Stimulated activated naive CD4-positive, alpha-beta T cell treated with Interleukin-2 at 50 U/mL for 16 hours (primary cell): ENCODE data around the gene GOLGA8J.
"Not testable (repeated sequence)": the region's sequence is repeated elsewhere in the genome, so short reads cannot be mapped to it uniquely, and the experiment has no call there.

Experiments
- DNase-seq: peaks from one replicate; lab custom pipeline; 2025; lab: John Stamatoyannopoulos, UW

Gene GOLGA8J, protein sequence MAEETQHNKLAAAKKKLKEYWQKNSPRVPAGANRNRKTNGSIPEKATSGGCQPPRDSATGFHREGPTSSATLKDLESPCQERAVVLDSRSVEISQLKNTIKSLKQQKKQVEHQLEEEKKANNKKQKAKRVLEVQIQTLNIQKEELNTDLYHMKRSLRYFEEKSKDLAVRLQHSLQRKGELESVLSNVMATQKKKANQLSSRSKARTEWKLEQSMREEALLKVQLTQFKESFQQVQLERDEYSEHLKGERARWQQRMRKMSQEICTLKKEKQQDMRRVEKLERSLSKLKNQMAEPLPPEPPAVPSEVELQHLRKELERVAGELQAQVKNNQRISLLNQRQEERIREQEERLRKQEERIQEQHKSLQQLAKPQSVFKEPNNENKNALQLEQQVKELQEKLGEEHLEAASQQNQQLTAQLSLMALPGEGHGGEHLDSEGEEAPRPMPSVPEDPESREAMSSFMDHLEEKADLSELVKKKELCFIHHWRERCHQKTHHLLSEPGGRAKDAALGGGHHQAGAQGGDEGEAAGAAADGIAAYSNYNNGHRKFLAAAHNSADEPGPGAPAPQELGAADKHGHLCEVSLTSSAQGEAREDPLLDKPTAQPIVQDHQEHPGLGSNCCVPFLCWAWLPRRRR

DNA sequence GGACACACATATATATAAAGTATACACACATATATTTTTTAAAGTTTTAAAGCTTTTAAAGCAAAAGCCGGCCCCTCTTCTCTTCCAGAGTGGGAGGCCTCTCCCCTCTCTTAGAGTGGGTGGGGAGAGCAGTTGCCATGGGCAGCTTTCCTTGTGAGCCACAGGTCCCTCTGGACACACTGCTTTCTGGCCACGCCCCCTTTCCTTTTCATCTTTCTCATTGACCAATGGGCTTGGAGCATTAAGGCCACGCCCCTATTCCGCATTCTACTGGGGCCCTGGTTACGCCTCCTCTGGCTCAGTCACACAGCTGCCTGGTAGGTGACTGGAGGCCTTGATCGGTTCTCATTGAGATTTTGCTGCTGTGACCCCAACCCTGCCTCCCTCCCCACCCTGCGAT, at the start of gene GOLGA8J:
GOLGA8J (plus strand) TSS at position 301 of the 400 bp plus-strand sequence; CDS start at position 399, 98 bp downstream.
- not testable (repeated sequence) for DNase-seq

DNA sequence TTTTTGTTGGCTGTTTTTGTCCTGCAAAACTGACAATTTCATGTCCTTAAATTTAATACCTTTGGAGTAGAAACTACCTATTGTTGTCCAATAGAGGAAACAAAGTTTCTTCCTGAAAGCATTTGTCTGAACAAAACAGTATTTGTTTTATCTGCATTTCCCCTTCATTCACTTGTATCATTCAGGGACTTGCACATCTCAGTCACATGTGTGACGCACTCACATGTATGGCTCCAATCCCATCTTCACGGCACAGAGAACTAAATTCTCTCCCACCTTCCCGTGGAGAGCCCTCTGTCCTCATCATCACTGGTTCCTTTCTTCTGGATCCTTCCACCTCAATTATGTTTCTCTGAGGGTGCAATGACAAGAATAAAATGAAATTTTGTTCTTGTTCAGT, 49.5 kb upstream of the GOLGA8J start:
- no peak for DNase-seq

DNA sequence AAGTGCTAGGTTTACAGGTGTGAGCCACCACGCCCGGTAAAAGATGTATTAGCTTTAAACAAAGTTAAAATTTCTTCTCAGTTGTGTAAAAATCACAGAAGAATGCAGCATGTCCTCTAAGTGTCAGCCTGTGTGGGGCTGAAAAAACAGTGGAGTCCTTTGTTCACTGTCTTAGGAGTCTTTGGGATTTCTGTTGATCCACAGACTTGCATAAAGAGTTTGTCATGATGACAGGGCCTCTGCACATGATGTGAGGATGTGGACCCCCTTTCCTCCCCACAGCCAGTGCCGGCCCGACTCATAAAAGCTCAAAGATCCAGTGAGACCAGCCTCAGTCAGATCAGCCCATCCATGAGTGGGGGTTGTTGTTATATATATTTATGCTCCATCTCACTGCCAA, 49.0 kb upstream of the GOLGA8J start:
- DNase-seq: no peak

DNA sequence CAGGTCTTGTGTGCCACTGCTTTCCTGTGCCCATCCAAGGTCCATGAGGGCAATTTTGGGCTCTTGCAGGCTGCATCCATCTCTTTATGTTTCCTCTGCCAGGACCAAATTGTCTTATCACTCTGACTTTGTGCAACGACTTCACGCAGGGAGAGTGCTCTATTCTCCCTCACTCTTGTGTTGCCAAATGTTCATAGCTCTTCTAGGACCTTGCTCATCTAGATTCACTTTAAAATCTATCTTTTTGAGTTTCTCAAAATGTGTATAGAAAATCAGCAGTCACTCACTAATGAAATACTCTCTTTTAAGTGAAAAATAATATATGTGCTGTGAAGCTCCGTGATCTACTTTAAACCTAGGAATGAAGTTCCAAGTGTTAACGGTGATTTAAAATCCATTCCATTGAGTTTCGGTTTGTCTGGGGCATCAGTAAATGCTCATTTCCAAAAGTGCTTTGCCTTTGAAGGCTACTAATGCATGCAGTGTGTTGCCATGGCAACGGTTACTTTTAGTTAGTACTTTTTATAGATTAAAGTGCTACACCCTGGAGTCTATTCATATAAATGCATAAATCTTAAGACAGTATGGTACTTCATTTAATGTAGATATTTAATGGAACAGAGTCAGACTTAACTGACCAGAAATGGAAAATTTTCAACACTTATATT, 46.6 kb upstream of the GOLGA8J start:
- DNase-seq: no peak

DNA sequence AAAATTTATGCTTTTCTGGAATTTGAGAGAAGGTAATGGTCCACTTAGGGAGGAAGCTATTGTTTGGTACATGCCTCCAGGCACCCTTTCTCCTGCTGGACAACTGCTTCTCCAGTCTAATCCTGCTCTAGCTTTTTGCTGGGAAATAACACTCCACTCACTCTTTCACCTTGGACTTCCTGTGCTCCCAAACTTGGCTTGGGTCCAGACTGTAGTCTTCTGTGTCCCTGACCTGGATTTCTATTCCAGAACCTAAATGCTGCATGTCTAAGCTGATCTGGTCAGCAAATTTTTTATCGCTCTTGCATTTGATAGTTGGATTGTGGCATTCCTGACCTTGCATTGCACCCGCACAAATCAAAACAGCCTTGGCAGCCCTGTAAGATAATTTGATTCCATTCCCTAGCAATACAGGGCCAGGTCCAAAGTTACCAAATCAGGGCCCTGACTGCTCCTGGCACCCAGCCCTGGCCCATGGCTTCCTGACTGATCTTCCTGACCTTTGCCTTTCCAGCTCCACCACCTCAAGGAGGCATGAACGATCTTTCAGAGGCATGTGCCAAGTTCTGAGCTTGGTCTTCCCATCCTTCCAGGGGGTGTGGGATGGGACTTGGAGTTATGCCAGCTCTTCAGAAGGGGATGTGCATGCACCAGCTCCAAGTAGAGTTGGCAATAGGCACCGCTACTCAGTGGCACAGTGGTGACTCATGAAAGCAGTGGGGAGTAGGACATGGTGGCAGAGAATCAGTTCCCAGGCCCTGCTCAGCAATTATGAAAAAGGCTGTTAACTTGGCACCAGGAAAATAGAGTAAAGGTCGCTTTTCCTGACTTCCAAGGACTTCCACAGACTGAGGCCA, 43.9 kb upstream of the GOLGA8J start:
- DNase-seq: no peak

DNA sequence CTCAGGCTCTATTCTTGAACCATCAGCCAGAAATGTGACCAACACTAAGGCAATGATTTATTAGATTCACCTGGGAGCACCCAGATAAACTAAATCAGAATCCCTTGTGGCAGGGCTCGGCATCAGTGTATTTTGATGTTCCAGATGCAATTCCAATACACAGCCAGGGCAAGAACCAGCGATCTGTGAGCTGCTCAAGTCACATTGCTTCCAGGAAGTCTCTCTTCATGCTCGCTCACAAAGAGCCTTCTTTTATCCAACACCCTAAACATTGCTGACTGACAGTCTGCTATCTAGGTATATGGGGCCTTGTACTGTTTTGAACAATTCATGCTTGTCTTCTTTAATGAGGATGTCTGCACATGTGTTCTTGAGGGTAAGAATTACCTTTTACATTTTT, 40.9 kb upstream of the GOLGA8J start:
- DNase-seq: no peak

DNA sequence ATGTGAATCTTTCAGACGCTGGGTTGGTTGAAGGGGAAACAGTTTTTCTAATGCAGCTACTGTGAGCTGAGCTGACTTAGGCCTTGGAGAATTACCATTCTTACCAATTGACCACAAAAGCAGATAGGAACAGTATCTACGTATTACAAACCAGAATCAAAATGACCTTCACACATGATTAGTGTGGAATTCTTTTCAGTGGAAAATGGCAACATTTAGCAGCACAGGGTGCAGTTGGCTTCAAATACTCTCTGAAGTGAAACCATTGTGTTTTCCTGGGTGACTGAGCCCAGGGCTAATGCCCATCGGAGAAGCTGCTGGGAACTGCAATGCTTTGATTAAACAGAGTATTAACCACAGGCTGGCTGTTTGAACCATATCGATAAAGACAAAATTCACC, 40.2 kb upstream of the GOLGA8J start:
- DNase-seq: no peak

DNA sequence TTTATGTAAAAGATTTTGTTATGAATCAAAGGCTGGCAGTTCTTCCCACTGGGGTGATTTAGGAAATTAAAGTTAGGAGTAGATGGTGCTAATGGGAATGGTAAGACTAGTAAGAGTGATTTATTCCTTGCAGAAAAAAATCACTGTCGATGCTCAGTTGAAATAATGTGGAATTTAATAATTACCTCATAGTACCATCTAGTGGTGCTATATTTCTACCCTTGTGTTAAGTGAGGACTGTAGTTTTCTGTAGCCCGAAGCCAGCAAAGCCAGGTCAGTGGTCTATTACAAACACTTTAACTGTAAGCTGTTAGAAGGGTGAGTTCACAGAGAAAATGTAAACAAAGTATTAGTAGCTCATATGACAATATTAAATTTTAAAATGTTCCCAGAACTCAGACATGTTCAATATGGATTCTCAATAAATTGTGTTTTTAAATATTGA, 39.5 kb upstream of the GOLGA8J start:
- DNase-seq: no peak

DNA sequence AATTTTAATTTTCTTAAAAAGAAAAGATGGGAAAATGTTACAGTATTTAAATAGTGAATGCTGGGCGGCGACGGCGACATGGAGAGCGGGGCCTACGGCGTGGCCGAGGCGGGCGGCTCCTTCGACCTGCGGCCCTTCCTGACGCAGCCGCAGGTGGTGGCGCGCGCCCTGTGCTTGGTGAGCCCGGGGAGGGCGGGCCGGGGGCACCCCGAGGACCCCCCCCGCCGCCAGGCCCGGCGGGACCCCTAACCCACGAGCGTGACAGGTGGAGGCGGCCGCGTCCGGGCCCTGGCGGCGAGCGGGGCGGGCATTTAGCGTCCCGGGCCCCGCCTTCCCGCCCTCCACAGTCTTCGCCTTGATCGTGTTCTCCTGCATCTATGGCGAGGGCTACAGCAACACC, 38.4 kb upstream of the GOLGA8J start:
- no peak for DNase-seq

DNA sequence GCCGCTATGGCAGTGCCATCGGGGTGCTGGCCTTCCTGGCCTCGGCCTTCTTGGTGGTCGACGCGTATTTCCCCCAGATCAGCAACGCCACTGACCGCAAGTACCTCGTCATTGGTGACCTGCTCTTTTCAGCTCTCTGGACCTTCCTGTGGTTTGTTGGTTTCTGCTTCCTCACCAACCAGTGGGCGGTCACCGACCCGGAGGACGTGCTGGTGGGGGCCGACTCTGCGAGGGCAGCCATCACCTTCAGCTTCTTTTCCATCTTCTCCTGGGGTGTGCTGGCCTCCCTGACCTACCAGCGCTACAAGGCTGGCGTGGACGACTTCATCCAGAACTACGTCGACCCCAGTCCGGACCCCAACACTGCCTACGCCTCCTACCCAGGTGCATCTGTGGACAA, 37.9 kb upstream of the GOLGA8J start:
- DNase-seq: not testable (repeated sequence)

DNA sequence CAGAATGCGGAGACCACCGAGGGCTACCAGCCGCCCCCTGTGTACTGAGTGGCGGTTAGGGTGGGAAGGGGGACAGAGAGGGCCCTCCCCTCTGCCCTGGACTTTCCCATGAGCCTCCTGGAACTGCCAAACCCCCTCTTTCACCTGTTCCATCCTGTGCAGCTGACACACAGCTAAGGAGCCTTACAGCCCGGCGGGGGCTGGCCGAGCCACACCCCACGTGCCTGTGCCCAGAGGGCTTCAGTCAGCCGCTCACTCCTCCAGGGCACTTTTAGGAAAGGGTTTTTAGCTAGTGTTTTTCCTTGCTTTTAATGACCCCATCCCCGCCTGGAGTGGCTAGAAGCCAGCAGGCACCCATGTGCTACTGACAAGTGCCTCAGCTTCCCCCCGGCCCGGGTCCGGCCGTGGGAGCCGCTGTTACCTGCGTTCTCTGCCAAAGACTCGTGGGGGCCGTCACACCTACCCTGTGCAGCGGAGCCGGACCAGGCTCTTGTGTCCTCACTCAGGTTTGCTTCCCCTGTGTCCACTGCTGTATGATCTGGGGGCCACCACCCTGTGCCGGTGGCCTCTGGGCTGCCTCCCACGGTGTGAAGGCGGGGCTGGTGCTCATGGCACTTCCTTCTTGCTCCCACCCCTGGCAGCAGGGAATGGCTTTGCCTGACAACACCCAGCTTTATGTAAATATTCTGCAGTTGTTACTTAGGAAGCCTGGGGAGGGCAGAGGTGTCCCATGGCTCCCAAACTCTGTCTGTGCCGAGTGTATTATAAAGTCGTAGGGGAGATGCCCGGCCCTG, 37.3 kb upstream of the GOLGA8J start:
- not testable (repeated sequence) for DNase-seq

DNA sequence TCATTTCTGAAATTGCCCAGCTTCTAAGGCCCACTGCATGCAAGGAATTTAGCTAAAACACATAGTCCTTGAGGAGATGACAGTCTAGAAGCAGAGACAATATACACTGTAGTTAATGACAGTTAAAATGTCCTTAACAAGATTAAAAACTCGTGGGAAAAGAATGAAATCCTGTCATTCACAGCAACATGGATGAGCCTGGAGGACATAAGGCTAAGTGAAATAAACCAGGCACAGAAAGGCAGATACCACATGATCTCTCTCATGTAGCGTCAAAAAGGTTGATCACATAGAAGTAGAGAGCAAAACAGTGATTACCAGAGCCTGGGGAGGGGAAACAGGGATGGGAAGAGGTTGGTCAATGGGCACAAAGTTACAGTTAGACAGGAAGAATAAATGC, 36.3 kb upstream of the GOLGA8J start:
- DNase-seq: no peak

DNA sequence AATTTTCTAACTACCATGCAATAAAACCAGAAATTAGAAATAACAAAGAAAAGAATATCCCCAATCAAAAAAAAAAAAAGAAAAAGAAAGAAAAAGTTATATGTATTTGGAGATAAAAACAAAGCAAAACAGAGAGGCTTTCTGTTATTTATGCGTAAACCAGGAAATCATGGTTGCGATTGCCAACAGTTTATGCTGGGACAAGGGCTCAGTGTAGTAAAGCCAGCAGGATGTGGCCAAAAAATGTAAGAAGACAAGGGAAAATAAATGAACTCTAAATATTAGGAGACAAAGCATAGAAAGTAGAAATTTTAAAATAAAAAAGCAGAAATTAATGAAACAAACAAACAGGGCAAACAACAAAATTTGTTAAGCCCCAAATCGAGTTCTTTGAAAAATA, 27.2 kb upstream of the GOLGA8J start:
- no peak for DNase-seq

DNA sequence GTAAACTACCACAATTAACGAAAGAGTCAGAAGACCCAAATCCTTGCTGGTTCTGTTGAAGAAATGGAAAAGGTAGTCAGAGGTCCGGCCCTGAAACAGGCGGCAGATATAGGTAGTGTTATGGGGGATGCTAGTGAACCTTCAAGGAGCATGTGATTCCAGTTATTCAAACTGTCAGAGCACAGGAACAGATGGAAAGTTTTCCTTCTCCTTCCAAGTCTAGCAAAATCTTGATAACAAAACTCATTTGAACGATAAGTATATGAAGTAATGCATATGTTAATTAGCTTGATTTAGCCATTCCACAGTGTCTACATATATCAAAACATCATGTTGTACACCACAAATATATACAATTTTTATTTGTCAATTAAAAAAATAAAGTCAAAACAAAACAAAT, 26.6 kb upstream of the GOLGA8J start:
- DNase-seq: no peak

DNA sequence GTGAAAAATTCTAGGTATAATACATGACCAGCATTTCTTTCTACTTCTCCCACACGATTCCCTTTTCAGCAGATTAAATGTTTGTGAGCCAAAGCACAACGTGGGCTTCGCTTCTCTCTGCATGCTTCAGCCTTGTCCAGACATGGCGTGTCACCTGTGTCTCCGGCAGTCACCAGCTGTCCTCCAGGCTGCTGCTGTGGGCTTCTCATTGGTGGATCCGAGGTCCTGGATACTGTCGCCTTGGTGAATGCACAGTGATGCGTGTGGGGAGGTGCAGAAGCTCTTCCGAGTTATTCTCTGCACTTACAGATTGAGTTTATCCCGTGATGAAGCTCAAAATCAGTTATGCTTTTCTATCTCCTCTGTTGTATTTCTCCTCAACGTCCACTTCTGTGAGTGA, 23.0 kb upstream of the GOLGA8J start:
- DNase-seq: no peak

DNA sequence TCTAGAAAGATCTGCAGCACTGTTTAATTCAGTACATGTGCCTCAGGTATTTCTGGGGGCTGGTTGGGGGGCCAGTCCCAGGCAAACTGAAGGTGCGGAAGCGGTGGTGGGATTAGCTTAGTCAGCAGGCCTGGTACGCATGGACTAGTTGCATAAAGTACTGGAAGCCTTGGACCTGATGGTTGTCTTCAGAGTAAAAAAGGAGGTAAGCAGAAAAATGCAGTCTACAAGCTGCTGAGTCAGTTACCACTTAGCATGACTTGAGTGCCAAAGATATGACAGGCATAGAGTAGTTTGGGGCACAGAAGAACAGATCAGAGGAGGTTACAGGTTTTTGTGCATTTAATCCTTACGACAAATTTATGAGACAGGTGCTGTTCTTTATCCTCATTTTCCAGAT, 19.9 kb upstream of the GOLGA8J start:
- DNase-seq: no peak

DNA sequence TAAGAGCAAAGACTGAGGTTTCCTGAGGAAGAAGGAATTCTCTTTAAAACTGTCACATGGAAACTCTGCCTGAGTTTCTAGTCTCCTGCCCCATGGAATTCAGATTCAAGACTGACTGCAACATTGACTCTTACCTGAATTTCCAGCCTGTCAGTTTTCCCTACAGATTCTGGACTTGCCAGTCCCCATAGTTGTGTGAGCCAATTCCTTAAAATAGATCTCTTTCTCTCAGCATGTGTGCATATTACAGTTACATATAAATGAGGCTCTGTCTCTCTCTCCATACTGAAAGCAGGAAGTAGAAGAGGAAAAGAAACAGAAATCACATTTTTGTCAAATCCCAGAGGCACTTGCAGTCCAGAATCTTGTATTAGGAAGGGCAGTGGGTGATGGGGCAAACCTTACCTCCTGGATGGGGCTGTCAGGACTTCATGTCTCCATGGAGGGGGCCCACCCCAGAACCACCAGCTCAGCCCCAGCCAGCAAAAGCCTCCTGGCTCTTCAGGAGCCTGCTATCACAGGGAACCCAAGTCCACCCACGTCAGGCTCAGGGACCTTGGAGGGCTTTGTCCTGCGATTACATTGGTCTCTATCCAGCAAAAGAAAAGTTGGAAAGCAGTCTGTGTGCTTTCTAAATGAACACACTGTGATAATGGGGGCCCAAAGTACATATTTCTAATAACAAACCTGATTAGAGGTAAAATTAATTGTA, 18.8 kb upstream of the GOLGA8J start:
- no peak for DNase-seq

DNA sequence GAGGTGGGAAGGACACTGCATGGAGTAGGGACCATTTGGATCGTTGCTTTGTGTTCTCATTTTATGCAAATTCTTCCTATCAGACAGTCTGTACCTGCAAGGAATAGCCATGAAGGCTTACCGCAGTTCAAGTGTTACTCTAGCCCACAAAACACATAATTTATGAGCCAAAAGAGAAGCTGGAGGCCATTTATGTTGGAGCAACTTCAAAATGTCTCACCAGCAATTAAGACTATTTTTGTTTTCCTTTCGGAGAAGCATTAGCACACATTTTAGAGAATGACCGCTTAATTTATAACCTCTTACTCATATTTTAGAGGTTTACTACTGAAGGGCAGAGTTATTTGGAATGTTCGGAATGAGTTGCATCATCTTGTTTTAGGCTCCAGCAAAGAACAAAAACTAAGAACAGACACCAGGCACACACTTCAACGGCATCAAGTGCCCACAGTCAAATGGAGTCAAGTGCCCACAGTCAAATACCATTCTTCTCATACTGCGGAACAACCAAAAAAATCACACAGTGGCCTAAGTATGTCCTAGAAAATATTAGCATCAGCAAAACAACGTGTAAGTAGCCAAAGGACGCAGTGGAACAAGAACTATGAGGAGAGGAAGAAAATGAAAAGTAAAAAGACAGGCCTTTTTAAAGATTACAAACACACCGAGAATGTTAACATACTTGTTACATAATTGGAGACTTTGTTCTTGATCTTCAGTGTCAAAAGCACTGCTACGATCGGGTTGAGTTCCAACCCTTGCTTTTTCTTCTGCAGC, 17.5 kb upstream of the GOLGA8J start:
- DNase-seq: no peak

DNA sequence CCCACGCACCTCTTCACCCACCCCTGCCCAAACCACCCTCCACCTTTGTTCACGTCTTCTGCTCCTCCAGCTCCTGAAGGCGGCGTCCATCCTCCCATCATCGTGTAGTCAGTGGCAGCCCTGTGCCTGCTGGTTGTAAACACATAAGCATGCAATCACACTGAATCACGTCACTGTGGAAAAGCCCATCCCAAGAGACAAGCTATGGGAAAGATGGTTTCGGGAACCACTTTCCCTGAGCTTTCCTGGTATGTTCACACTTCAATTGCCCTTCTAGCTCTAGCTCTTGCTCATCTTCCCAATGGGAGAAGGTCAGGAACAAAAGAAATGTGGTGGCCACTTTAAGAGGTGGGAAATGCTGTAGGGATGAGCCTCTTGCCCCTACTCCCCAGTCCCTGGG, 14.4 kb upstream of the GOLGA8J start:
- no peak for DNase-seq

DNA sequence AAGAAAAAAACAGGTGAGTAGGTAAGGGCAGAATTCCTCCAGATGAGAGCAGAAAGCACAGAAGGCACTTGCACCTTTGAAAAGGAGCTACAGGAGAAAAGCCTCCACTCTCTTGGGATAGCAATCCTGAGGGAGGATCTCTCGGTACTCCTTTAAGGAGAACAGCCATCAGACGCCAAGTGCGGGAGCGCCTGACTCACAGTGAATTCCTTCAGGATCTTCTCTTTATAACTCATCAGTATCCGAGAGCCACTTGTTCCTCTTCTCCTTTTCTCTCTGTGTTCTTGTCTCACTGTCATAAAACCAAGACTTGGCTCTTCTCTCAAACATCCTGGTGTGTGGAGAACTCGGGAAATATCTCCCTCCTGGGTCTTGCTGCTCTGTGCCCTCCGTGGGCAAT, 10.1 kb upstream of the GOLGA8J start:
- no peak for DNase-seq
